Measurements from ENCODE around the gene SPIN1.

GRCh38 chr9:88387552-88388202, 567 bp upstream of the SPIN1 start:
- TF ChIP-seq, protein P1, sequence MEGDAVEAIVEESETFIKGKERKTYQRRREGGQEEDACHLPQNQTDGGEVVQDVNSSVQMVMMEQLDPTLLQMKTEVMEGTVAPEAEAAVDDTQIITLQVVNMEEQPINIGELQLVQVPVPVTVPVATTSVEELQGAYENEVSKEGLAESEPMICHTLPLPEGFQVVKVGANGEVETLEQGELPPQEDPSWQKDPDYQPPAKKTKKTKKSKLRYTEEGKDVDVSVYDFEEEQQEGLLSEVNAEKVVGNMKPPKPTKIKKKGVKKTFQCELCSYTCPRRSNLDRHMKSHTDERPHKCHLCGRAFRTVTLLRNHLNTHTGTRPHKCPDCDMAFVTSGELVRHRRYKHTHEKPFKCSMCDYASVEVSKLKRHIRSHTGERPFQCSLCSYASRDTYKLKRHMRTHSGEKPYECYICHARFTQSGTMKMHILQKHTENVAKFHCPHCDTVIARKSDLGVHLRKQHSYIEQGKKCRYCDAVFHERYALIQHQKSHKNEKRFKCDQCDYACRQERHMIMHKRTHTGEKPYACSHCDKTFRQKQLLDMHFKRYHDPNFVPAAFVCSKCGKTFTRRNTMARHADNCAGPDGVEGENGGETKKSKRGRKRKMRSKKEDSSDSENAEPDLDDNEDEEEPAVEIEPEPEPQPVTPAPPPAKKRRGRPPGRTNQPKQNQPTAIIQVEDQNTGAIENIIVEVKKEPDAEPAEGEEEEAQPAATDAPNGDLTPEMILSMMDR (IDR thresholded peaks at IDR 0.05): no peak
- peak in 2 of 4 donors; percentile 47 to 75 for TF ChIP-seq POLR2A (IDR thresholded peaks at IDR 0.05)
